HUES64 (cell line): ENCODE results near the gene RASL10B.
"Not testable (repeated sequence)": the region's sequence is repeated elsewhere in the genome, so short reads cannot be mapped to it uniquely, and the experiment has no call there.

Experiments
- H3K27ac ChIP-seq: 2 replicates; pipeline ENCODE4 v1.7.0; 2013; ENCODE audit warnings: low read depth, low read length, inconsistent platforms
- H3K27me3 ChIP-seq: 2 replicates; pipeline ENCODE4 v1.6.1; 2013; ENCODE audit warnings: mild to moderate bottlenecking, low read length; ENCODE audit not compliant: insufficient read depth
- H3K36me3 ChIP-seq: 2 replicates; pipeline ENCODE4 v1.6.1; 2013; ENCODE audit warnings: mild to moderate bottlenecking, low read length; ENCODE audit not compliant: insufficient read depth
- H3K4me1 ChIP-seq: 2 replicates; pipeline ENCODE4 v1.6.1; 2013; ENCODE audit warnings: mild to moderate bottlenecking, low read length, moderate library complexity; ENCODE audit not compliant: insufficient read depth
- H3K4me3 ChIP-seq: 2 replicates; pipeline ENCODE4 v1.5.1; 2013; ENCODE audit warnings: mild to moderate bottlenecking, low read length, moderate library complexity
- H3K9ac ChIP-seq: 2 replicates; pipeline ENCODE4 v1.6.1; 2013; ENCODE audit warnings: mild to moderate bottlenecking, low read depth, low read length
- H3K9me3 ChIP-seq: 2 replicates; pipeline ENCODE4 v1.6.1; 2013; ENCODE audit warnings: low read depth, low read length; ENCODE audit not compliant: insufficient read depth
- WGBS: fragments of 150-250, 120-280 bp; methylation state at CpG from one replicate; pipeline ENCODE4 v1.1.7; 2013; ENCODE audit warnings: missing lambda C conversion rate; 5-methylcytosine and 5-hydroxymethylcytosine counted together

The RASL10B gene

GRCh38 chr17:35703308-35703707, 28.1 kb upstream of the RASL10B start:
- H3K9me3 ChIP-seq, H3K4me1 ChIP-seq, H3K9ac ChIP-seq, H3K4me3 ChIP-seq, H3K27me3 ChIP-seq, H3K27ac ChIP-seq, H3K36me3 ChIP-seq: not testable (repeated sequence)
- WGBS: 98% methylated on average over 2 of the region's 2 CpGs

- Histone ChIP-seq H3K9ac (no peak overlapping the region), H3K36me3 (peaks cover 17% of the 10 kb centered on the region), H3K27me3 (no peaks in the 10 kb centered on the region), H3K4me1 (no peaks in the 10 kb centered on the region), H3K4me3 (no peak overlapping the region), H3K27ac (no peak overlapping the region), H3K9me3 (no peaks in the 10 kb centered on the region; the same call in 1 of the 2 replicates)
- no CpG with 5 or more reads among the region's 1 CpG for WGBS
These were observed 26.2 kb upstream of the RASL10B start for GRCh38 chr17:35705230-35705629.

- peaks cover 22% of the 10 kb centered on the region for H3K36me3 ChIP-seq
- H3K9ac ChIP-seq: no peak overlapping the region
- 76% methylated on average over 5 of the region's 5 CpGs for WGBS
- no peak overlapping the region for H3K27ac ChIP-seq
- H3K4me1 ChIP-seq: no peaks in the 10 kb centered on the region
- no peaks in the 10 kb centered on the region; the same call in 1 of the 2 replicates for H3K9me3 ChIP-seq
- no peaks in the 10 kb centered on the region for H3K27me3 ChIP-seq
- no peak overlapping the region for H3K4me3 ChIP-seq
These were observed 25.7 kb upstream of the RASL10B start for GRCh38 chr17:35705705-35706104.

GRCh38 chr17:35708149-35708548, 23.3 kb upstream of the RASL10B start:
- Histone ChIP-seq H3K9me3 (no peaks in the 10 kb centered on the region), H3K27me3 (no peaks in the 10 kb centered on the region), H3K27ac (no peak overlapping the region), H3K4me1 (no peaks in the 10 kb centered on the region), H3K36me3 (peaks cover 41% of the 10 kb centered on the region), H3K9ac (no peak overlapping the region), H3K4me3 (no peak overlapping the region)
- WGBS: 92% methylated on average over 2 of the region's 3 CpGs

GRCh38 chr17:35708951-35709350, 22.5 kb upstream of the RASL10B start:
- WGBS: 95% methylated on average over 3 of the region's 3 CpGs
- H3K36me3 ChIP-seq: peaks cover 45% of the 10 kb centered on the region
- no peaks in the 10 kb centered on the region for H3K9me3 ChIP-seq
- no peak overlapping the region for H3K9ac ChIP-seq
- H3K4me1 ChIP-seq: no peaks in the 10 kb centered on the region
- H3K27ac ChIP-seq: no peak overlapping the region
- H3K4me3 ChIP-seq: no peak overlapping the region
- no peaks in the 10 kb centered on the region for H3K27me3 ChIP-seq

GRCh38 chr17:35709874-35710273, 21.6 kb upstream of the RASL10B start:
- 98% methylated on average over 3 of the region's 3 CpGs for WGBS
- Histone ChIP-seq H3K27me3 (no peaks in the 10 kb centered on the region), H3K9ac (no peak overlapping the region), H3K4me3 (no peak overlapping the region), H3K36me3 (peaks cover 51% of the 10 kb centered on the region), H3K4me1 (no peaks in the 10 kb centered on the region), H3K9me3 (no peaks in the 10 kb centered on the region), H3K27ac (no peak overlapping the region)

GRCh38 chr17:35710950-35711349, 20.5 kb upstream of the RASL10B start:
- Histone ChIP-seq H3K4me1 (no peaks in the 10 kb centered on the region), H3K9me3 (no peaks in the 10 kb centered on the region), H3K27me3 (no peaks in the 10 kb centered on the region), H3K4me3 (no peak overlapping the region), H3K9ac (no peak overlapping the region), H3K27ac (no peak overlapping the region), H3K36me3 (peaks cover 58% of the 10 kb centered on the region)
- 67% methylated on average over 1 of the region's 2 CpGs for WGBS

GRCh38 chr17:35713069-35713728, 18.2 kb upstream of the RASL10B start:
- Histone ChIP-seq H3K36me3 (peaks cover 77% of the 10 kb centered on the region), H3K27me3 (no peaks in the 10 kb centered on the region), H3K9ac (no peak overlapping the region), H3K4me3 (no peak overlapping the region), H3K9me3 (no peaks in the 10 kb centered on the region), H3K27ac (no peak overlapping the region), H3K4me1 (no peaks in the 10 kb centered on the region)
- 83% methylated on average over 7 of the region's 7 CpGs for WGBS

GRCh38 chr17:35714988-35715387, 16.5 kb upstream of the RASL10B start:
- H3K9me3 ChIP-seq: no peaks in the 10 kb centered on the region
- 89% methylated on average over 2 of the region's 2 CpGs for WGBS
- H3K4me1 ChIP-seq: no peaks in the 10 kb centered on the region
- H3K27me3 ChIP-seq: no peaks in the 10 kb centered on the region
- H3K36me3 ChIP-seq: peaks cover 80% of the 10 kb centered on the region
- no peak overlapping the region for H3K27ac ChIP-seq
- no peak overlapping the region for H3K9ac ChIP-seq
- no peak overlapping the region for H3K4me3 ChIP-seq

- peaks cover 78% of the 10 kb centered on the region for H3K36me3 ChIP-seq
- no peak overlapping the region for H3K4me3 ChIP-seq
- no peaks in the 10 kb centered on the region for H3K9me3 ChIP-seq
- H3K27me3 ChIP-seq: no peaks in the 10 kb centered on the region
- no peak overlapping the region for H3K9ac ChIP-seq
- no peaks in the 10 kb centered on the region for H3K4me1 ChIP-seq
- H3K27ac ChIP-seq: no peak overlapping the region
These were observed 16.0 kb upstream of the RASL10B start for GRCh38 chr17:35715416-35715815.

GRCh38 chr17:35716173-35716572, 15.3 kb upstream of the RASL10B start:
- Histone ChIP-seq H3K27me3 (no peaks in the 10 kb centered on the region), H3K9me3 (no peaks in the 10 kb centered on the region), H3K36me3 (peaks cover 76% of the 10 kb centered on the region), H3K4me3 (no peak overlapping the region), H3K27ac (no peak overlapping the region), H3K4me1 (no peaks in the 10 kb centered on the region), H3K9ac (no peak overlapping the region)
- 92% methylated on average over 1 of the region's 3 CpGs for WGBS

- Histone ChIP-seq H3K36me3 (peaks cover 75% of the 10 kb centered on the region), H3K27ac (no peak overlapping the region), H3K4me1 (no peaks in the 10 kb centered on the region), H3K9me3 (no peaks in the 10 kb centered on the region), H3K9ac (no peak overlapping the region), H3K4me3 (no peak overlapping the region), H3K27me3 (no peaks in the 10 kb centered on the region)
- WGBS: 95% methylated on average over 4 of the region's 4 CpGs
These were observed 14.5 kb upstream of the RASL10B start for GRCh38 chr17:35716897-35717465.
